ENCODE results near the gene HES1. TPM values are rescaled to one million over a fixed set of nuclear protein-coding genes. Genes with fewer than 3 reads are reported as not detected.

The HES1 gene
- total RNA-seq, 1 donor from 2014 or later: 55.6 TPM

DNA sequence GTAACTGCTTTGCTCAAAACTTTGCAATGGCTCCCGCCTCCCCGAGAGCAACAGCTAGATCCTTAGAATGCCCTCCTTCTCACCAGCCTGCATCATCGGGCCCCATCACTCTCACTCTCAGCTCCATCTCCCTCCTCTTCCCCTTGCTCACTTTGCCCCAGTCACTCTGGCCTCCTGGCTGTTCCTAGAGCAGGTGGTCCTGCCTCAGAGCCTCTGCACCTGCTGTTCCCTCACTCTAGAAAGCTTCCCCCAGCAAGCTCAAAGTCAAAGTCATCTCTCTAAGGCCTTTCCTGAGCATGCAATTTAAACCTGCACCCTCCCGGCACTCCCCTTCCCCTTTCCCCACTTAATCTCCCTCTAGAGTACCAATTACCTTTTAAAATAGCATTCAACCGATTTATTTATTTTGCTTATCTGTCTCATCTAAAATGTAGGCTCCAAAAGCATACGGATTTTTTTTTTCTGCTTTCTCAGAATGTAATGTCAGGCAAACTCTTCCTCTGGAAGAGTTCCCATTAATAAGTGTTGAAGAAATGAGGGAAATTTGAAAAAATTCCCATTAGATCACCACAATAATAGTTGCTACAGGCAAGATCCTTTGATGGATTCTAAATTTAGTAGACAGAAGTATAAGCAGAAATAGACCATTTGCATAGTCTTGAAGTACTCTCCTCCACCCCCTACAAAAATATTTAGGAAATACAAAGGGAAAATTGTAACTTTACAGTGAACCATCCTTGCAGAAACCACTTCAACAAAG is 15.9 kb upstream of the HES1 start:
- H3K4me3 ChIP-seq (ENCODE audit: low read depth, low read length): no peak overlapping the region
- TF ChIP-seq, protein P1, sequence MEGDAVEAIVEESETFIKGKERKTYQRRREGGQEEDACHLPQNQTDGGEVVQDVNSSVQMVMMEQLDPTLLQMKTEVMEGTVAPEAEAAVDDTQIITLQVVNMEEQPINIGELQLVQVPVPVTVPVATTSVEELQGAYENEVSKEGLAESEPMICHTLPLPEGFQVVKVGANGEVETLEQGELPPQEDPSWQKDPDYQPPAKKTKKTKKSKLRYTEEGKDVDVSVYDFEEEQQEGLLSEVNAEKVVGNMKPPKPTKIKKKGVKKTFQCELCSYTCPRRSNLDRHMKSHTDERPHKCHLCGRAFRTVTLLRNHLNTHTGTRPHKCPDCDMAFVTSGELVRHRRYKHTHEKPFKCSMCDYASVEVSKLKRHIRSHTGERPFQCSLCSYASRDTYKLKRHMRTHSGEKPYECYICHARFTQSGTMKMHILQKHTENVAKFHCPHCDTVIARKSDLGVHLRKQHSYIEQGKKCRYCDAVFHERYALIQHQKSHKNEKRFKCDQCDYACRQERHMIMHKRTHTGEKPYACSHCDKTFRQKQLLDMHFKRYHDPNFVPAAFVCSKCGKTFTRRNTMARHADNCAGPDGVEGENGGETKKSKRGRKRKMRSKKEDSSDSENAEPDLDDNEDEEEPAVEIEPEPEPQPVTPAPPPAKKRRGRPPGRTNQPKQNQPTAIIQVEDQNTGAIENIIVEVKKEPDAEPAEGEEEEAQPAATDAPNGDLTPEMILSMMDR (conservative IDR thresholded peaks at IDR 0.05; ENCODE audit: low read depth, low read length): no peak
- DNase-seq (ENCODE audit: low read depth): no peak

DNA sequence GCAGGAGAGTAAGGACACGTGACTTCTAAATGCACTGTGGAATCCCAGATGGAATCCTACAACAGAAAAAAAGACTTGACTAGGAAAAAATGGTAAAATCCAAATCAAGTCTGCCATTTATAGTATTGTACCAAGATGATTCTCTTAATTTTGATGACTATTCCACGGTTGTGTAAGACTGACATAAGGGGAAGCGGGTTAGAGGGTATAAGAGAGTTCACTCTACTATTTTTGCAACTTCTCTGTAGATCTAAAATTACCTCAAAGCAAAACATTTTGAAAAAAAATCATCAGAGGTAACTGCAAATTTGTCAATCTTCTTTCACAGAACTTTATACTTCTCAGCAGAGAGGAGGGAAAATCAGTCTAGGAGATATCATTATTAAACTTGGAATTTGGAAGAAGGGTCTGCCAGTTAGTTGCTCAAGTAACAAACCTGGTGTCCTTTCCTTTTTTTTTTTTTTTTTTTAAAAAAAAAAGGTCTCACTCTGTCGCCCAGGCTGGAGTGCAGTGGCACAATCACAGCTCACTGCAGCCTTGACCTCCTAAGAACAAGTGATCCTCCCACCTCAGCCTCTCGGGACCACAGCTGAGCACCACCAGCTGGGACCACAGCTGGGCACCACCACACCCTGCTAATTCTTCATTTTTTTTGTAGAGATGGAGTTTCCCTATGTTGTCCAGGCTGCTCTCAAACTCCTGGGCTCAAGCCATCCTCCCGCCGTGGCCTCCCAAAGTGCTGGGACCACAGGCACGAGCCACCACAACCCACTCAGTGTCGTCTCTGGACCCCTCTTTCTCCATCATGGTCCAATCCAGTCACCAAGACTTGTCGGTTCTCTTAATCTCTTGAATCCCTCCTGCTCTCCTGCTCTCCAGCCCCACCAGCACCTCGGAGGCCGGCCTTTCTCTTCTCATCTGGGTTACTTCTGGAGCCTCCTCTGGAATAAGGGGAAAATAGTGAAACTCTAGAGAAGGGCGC is 14.9 kb upstream of the HES1 start:
- TF ChIP-seq, protein P1 (conservative IDR thresholded peaks at IDR 0.05; ENCODE audit: low read depth, low read length): no peak
- no peak overlapping the region for H3K4me3 ChIP-seq (ENCODE audit: low read depth, low read length)
- no peak for DNase-seq (ENCODE audit: low read depth)

DNA sequence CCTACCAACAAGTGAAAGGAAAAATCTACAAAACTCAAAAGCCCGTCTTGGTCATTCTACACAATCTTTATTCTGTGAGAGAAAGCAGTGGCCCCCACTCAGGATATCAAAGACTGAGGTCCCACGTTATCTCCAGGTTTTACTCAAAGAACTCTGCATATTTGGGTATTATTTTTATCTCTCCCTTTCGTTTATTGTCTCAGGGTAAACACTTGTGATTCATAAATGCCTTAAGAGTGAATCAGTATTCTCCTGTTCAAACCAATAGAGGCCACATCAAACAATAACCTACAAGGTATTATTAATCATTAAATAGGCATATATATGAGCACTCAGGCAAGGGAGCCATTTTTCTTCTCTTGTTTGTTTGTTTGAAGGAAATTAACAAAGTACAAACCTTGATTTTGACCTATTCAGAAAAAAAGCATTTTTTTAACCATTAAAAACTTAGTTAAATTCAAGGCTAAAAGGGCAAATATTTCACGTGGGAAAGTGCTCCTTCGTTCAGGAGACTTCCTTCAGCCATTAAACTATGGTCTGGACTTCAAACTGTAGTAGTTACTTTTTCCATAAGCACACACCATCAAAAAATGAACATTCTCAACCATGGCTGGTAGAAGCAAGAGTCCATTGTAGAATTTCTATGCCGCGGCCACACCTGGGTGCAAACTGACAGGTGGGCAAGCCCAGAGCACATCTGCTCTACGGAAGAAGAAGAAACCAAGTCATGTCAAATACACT is 13.9 kb upstream of the HES1 start:
- no peak overlapping the region for H3K4me3 ChIP-seq (ENCODE audit: low read depth, low read length)
- TF ChIP-seq, protein P1 (conservative IDR thresholded peaks at IDR 0.05; ENCODE audit: low read depth, low read length): no peak
- DNase-seq (ENCODE audit: low read depth): no peak

DNA sequence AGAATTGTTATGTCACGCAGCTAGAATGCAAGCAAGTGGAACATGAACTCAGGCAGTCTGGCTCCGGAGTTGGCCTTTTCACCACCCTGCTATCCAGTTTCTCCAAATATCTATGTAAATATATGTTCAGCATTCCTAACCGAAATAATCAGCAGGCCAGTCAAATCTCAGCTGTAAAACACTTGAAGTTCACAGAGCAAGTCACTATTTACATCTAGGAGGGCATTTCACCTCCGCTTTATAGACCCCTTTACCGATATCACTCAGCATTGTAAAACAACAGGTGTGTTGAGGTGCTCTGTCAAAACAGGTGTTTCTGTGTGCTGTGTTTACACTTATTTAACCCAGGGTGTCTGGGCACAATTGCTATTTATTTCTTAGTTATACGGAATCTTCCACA is 12.2 kb upstream of the HES1 start:
- H3K4me3 ChIP-seq (ENCODE audit: low read depth, low read length): no peak overlapping the region
- DNase-seq (ENCODE audit: low read depth): no peak
- TF ChIP-seq, protein P1 (conservative IDR thresholded peaks at IDR 0.05; ENCODE audit: low read depth, low read length): no peak

DNA sequence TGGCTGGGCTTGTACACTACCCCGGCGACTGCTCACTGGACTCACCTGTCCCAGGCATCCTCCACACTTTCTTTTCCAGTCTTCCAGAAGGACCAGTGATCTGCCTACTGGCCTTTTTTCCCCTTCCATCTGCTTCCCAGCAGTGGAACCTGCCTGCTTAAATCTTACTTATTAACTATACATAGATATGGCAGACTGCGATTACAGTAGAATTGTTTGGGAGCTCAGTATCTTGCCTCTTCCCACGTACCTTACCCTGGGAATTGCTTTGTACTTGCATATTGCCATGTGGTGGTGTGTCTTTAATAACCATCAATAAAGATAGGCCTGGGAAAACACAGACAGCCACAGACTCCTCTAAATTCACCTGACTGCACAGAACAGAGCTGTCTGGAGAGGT is 11.8 kb upstream of the HES1 start:
- no peak for DNase-seq (ENCODE audit: low read depth)

DNA sequence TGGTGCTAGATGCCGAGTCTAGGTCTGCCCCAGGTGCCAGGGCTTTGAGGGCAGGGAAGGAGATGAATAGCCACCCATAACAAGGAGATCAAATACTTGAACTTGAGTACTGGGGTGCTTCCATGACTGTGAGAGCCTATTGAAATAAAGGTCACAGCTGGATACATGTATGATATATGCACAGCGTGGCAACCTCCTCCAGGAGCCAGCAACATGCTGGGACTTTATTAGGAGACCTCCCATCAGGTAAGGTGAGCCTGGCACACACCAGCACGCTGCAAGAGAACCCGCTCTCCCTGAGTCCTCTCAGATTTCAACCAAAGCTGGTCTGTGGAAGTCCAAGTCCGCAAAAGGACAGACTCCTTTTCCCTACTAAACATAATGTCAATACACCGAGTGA is 10.5 kb upstream of the HES1 start:
- DNase-seq (ENCODE audit: low read depth): no peak
- TF ChIP-seq, protein P1 (conservative IDR thresholded peaks at IDR 0.05; ENCODE audit: low read depth, low read length): no peak
- H3K4me3 ChIP-seq (ENCODE audit: low read depth, low read length): no peak overlapping the region

More for the DNA sequence above, 11.8 kb upstream of the HES1 start:
- TF ChIP-seq, protein P1 (conservative IDR thresholded peaks at IDR 0.05; ENCODE audit: low read depth, low read length): no peak
- H3K4me3 ChIP-seq (ENCODE audit: low read depth, low read length): no peak overlapping the region
